ENCODE data around the gene PTPRM. TPM values are rescaled to one million over a fixed set of nuclear protein-coding genes. Genes with fewer than 3 reads are reported as not detected.

PTPRM gene
- total RNA-seq, 1 donor from 2014 or later: 40.1 TPM

GRCh38 chr18:8274370-8274769 is 707.3 kb downstream of the PTPRM start:
- DNase-seq (ENCODE audit: low read depth in 2 of 2): no peak

DNA sequence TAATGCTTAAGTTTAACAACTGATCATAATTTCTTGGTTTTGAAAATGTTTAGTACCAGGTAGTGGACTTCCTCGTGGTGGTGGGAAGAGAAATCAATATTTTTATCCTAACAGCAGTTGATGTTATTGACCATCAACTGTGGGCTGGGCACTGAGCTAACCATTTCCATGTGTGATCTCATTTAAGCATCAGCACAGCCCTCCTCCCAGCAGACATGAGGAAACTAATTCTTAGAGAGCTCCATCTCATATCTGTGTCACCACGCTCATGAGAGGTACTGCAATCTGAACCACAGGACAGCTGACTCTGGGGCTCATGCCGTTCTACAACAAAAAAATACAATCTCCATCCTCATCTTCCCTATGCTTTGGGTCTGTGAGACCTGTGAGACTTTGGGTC is 709.3 kb downstream of the PTPRM start:
- no peak for DNase-seq (ENCODE audit: low read depth in 2 of 2)

GRCh38 chr18:8277270-8277669 is 710.2 kb downstream of the PTPRM start:
- no peak for DNase-seq (ENCODE audit: low read depth in 2 of 2)

DNA sequence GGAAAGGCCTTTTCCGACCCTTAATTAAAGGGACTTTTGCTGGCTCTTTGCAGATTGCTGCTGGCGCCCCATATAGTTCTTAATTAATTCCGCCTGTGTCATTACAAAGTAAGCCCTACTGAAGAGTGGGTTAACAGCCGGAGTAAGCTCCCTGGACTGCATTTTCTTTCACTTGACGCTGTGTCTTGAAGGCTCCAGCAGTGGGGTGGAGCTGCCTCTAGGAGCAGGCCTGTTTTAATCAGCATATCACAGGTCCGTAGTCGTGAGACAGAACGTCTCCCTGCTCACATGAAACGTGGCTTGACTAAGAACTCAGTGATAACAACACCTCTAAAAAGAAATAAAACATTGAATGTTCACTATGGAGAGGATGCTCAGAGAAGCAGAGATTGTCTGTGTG is 712.2 kb downstream of the PTPRM start:
- no peak for DNase-seq (ENCODE audit: low read depth in 2 of 2)

DNA sequence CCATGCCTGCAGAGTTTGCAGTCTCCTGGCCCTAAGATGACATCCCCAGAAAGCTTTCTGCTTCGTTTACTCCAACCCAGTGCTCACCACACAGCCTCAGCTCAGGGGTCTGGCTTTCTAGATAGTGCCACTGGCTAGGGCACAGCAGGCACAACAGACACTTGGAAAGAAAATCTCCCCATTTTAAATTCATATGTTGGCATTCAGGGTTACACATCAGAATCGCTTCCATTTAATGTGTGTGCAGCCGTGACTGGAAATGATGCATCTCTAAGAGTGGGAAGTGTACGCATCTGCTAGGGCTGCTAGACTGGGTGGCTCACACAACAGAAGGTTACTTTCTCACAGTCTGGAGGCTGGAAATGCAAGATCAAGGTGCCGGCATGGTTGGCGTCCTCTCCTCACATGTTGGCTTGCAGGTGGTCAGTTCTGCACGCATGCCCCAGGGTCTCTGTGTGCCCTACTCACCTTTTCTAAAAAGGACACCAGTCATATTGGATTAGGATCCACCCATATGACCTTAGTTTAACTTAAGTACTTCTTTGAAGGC is 712.7 kb downstream of the PTPRM start:
- DNase-seq (ENCODE audit: low read depth in 2 of 2): no peak

GRCh38 chr18:8283891-8284585 is 716.9 kb downstream of the PTPRM start:
- DNase-seq (ENCODE audit: low read depth in 2 of 2): peak; percentile 52 to 64

DNA sequence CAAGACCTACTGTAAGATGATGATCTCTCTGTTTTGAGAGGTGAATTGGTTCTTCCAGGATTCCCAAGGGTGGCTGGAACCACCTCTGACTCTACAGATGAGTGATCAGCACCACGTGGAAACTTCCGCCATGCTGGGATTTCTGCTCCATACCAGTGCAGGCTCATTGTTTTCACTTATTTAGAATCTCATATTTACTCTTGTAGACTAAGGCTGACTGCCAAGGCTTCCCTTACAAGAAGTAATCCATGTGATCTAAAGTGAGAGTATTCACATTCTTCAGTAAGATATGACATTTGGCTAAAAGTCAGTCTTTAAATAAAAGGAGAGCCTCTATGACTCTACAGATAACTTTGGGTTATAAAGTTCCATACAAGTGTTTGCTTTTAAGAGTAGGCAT is 719.2 kb downstream of the PTPRM start:
- DNase-seq (ENCODE audit: low read depth in 2 of 2): no peak

- no peak for DNase-seq (ENCODE audit: low read depth in 2 of 2)
These were observed 720.2 kb downstream of the PTPRM start for GRCh38 chr18:8287196-8287885.

DNA sequence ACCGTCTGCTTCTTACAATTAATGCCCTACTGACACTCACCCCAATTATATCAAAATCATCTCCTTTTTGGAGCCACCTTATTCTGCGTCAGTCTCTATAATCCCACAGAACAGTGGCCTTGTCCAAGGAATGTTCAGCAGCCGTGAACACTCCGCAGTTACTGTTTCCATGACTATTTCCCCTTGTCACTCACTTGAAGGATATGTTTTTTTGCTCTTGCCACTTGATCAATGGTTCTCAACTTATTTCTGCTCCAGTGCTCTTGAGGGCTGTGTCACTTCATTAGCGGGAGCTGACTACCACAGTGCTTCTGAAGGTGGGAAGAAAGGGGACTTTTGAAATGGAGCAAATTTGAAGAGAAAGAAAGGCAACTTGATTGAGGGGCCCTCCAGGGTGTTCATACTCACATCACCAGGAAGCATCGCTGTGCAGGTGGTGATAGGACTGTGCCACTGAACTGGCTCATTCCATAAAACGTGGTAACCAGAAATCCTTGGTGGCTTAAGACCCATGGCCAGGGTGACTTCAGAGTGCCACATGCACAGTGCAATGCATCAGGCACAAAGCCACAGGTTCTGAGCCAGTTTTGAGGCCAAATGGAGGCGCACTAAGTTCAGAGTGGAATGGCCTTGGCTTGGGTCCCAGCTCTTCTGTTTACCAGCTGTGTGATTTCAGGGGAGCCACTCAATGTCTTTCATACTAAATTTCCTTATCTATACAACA is 721.5 kb downstream of the PTPRM start:
- DNase-seq (ENCODE audit: low read depth in 2 of 2): no peak

GRCh38 chr18:8290435-8290834 is 723.3 kb downstream of the PTPRM start:
- peak in 1 of 2 donors; percentile 19 for DNase-seq (ENCODE audit: low read depth in 2 of 2)

- no peak for DNase-seq (ENCODE audit: low read depth in 2 of 2)
These were observed 723.8 kb downstream of the PTPRM start for GRCh38 chr18:8290913-8291312.

DNA sequence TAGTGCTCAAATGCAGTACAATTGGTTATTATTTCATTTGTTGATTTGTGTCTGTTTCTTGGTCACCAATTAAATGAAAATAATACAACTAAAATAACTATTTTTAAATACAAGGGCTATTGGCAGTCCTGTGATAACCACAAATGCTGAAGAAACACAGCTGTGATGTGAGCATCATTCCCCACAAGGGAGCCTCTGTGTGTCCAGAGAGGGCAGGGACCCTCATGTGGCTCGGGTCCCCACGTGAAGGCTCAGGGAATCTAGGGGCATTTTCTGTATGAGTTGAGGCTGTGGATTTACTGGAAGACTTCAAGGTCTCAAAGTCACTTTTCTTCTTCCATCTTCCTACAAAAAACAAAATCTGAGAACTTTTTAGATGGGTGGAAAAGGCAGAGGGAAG is 726.1 kb downstream of the PTPRM start:
- DNase-seq (ENCODE audit: low read depth in 2 of 2): no peak

GRCh38 chr18:8296886-8297616 is 729.9 kb downstream of the PTPRM start:
- DNase-seq (ENCODE audit: low read depth in 2 of 2): no peak

GRCh38 chr18:8298186-8298585 is 731.1 kb downstream of the PTPRM start:
- no peak for DNase-seq (ENCODE audit: low read depth in 2 of 2)

DNA sequence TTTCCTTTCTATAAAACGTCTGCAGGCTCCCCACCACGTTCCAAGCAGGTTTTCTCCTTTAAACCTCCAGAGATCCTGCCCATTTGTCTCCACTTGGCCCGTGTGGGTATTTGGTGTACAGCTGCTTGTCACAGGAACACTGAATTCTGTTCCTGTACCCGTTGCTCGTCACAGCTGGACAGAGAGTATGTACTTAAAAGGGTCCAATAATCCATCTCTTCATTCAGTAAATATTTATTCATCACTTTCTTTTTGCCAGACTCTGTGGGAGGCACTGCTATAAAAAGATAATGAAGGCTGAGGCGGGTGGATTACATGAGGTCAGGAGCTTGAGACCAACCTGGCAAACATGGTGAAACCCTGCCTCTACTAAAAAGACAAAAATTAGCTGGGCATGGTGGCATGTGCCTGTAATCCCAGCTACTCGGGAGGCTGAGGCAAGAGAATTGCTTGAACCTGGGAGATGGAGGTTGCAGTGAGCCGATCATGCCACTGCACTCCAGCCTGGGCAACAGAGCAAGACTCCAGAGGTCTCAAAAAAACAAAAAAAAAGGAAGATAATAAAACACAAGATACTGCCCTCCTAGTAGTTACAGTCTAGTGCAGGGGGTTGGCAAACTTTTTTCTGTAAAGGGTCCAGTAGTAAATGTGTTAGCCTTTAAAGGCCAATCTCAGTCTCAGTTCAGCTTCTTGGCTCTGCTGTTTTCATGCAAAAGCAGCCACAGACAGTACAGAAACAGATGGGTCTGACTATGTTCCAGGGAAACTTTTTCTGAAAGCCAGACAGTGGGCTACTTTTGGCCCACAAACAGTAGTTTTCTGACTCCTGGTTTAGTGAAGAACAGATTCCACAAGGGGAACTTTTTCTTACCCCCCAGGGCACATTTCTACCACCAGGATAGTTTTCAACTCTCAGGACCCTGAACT is 732.2 kb downstream of the PTPRM start:
- no peak for DNase-seq (ENCODE audit: low read depth in 2 of 2)

DNA sequence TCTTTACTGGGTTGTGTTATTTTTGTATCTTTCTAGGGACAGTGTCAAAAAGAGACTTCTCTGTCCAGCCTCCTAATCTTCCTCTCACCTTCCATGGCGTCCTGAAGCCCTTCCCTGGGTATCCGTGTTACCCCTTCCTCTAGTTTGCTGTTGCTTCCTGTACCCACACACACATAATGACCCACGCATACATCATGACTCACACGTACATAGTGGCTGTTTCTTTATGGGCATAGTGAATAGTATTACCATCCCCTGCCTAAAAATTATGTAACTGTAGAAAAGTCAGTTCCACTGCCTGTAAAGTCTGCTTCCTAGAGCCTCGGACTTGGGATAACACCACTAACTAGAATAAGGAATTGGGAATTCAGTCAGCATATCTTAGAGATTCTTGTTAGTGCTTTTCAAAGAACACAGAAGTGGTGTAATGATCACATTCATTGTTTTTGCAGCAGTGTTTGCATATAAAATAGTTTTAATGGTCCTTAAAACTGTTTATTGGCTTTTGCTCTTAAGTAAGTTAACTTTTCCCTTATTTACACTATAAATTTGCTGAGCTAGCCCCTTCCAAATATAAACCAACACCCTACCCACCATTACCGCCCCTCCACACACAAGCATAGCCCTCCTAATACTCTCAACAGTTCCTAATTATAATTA is 733.8 kb downstream of the PTPRM start:
- DNase-seq (ENCODE audit: low read depth in 2 of 2): peak; percentile 11 to 15

- DNase-seq (ENCODE audit: low read depth in 2 of 2): no peak
These were observed 734.5 kb downstream of the PTPRM start for GRCh38 chr18:8301427-8302172.

- DNase-seq (ENCODE audit: low read depth in 2 of 2): no peak
These were observed 736.1 kb downstream of the PTPRM start for GRCh38 chr18:8303151-8303755.

DNA sequence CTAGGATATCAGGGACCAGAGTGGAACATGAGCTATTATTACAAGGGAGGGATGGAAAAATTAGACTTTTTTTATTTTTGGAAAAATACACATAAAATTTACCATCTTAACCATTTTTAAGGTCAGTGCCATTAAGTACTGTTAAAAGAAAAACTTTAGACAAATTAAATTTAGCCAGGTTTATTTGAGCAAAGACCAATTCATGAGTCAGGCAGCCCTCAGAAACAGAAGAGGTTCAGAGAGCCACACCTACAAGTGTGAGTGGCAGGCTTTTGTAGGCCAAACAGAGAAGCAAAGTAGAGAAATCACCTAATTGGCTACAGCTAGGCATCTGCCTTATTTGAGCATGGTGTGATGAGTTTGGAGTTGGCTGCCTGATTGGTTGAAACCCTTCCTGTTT is 740.8 kb downstream of the PTPRM start:
- DNase-seq (ENCODE audit: low read depth in 2 of 2): no peak

Data from lung microvascular endothelial cell (primary cell).